Activated CD4-positive, alpha-beta memory T cell treated with anti-CD3 and anti-CD28 coated beads, Interleukin-2, amount 10 ng/mL, durations not matched to agents 7 days and 5 days (primary cell): ENCODE measurements around the gene EPHB1. TPM values are rescaled to one million over a fixed set of nuclear protein-coding genes. Genes with fewer than 3 reads are reported as not detected.
"Not testable (repeated sequence)": the region's sequence is repeated elsewhere in the genome, so short reads cannot be mapped to it uniquely, and the experiment has no call there.

Source experiments
- CTCF ChIA-PET: fragments of 350-600 bp; sonication (Branson Sonifier 250); formaldehyde crosslinking; loops from one replicate; lab custom pipeline; 2021; ENCODE audit warnings: antibody characterized with exemption, inconsistent platforms; lab: Charles Lee
- POLR2A ChIA-PET: fragments of 350-600 bp; sonication (Branson Sonifier 250); formaldehyde crosslinking; loops from one replicate; lab custom pipeline; 2021; ENCODE audit warnings: antibody characterized with exemption; lab: Charles Lee
- DNase-seq: peaks from one replicate; pipeline ENCODE4 v3.0.0-alpha.2; 2020
- H3K27ac Mint-ChIP-seq: one replicate; pipeline ENCODE4 v1.8.0; 2021; ENCODE audit warnings: mild to moderate bottlenecking, mixed read lengths
- H3K27me3 Mint-ChIP-seq: one replicate; pipeline ENCODE4 v1.8.0; 2021; ENCODE audit warnings: mixed read lengths
- H3K36me3 Mint-ChIP-seq: one replicate; pipeline ENCODE4 v1.8.0; 2021; ENCODE audit warnings: low read depth, mixed read lengths
- H3K4me1 Mint-ChIP-seq: one replicate; pipeline ENCODE4 v1.8.0; 2021; ENCODE audit warnings: mixed read lengths
- H3K4me3 Mint-ChIP-seq: one replicate; pipeline ENCODE4 v1.8.0; 2021; ENCODE audit warnings: mild to moderate bottlenecking, mixed read lengths
- H3K9me3 Mint-ChIP-seq: one replicate; pipeline ENCODE4 v1.8.0; 2021; ENCODE audit warnings: mixed read lengths
- total RNA-seq, 2 experiments: library from RNA; stranded (reverse); gene quantifications; one replicate each; pipeline ENCODE4 v1.2.3, GENCODE V29; 2021

The EPHB1 gene
- total RNA-seq, 2 experiments from 2014 or later, result 0.80 to 1.2 TPM

DNA sequence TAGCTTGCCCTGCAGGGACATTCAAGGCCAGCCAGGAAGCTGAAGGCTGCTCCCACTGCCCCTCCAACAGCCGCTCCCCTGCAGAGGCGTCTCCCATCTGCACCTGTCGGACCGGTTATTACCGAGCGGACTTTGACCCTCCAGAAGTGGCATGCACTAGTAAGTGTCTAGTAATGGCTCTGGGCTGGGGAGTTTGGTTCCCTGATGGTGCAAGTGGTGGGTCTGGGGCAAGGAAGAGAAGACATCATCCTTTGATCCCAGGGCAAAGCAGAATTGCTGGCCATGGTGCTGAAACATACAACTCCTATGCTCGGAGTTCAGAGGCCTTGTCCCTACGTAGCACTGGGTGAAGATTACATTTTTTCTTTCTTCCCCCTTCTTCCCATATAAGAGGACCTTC, 311.4 kb downstream of the EPHB1 start:
- ChIA-PET CTCF (no interaction called here), POLR2A (no interaction called here)
- H3K27ac Mint-ChIP-seq, result no peak overlapping the region
- no peaks in the 10 kb centered on the region for H3K36me3 Mint-ChIP-seq
- no peak for DNase-seq
- H3K4me1 Mint-ChIP-seq, result no peaks in the 10 kb centered on the region
- peaks cover 2% of the 10 kb centered on the region for H3K9me3 Mint-ChIP-seq
- H3K27me3 Mint-ChIP-seq, result no peaks in the 10 kb centered on the region
- no peak overlapping the region for H3K4me3 Mint-ChIP-seq

DNA sequence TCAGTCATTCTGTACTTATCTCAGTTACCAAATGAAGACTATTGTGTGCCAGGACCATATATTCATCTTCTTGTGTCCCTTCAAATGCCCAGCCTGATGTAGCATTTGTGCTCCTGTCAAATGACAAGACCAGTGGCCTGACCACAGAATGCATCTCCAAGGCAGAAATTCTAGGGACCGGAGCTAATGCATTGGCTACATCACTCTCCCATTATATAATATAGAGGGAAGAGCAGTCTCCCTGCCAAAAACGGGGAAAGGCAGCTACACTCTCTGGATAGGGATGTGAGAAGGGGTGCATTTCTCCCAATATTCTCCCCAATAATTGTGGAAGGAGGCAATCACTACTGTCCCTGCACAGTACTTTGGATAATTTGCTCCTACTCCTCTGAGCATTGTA, 312.0 kb downstream of the EPHB1 start:
- Mint-ChIP-seq H3K27me3 (no peaks in the 10 kb centered on the region), H3K36me3 (no peaks in the 10 kb centered on the region), H3K9me3 (peaks cover 2% of the 10 kb centered on the region), H3K4me1 (no peaks in the 10 kb centered on the region), H3K4me3 (no peak overlapping the region), H3K27ac (no peak overlapping the region)
- CTCF ChIA-PET, result no interaction called here
- no peak for DNase-seq
- POLR2A ChIA-PET, result no interaction called here

DNA sequence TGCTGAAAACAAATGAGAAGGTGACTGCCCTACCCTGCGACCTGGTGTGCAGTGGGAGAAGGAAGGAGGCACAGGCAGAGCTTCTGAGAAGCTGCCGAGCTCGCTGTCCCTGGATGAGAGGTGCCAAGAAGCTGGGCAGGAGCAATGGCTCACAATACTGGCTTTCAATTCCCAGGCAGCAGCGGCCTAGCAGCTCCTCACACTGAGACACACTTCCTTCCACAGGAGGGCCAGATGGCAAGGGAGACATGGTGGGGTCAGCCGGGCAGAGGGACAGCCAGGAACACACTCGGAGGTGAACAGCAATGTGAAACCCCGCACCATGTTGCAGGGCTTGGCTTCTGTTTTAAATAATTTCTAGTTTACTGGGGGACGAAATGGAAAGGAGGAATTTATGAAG, 314.6 kb downstream of the EPHB1 start:
- H3K36me3 Mint-ChIP-seq, result no peaks in the 10 kb centered on the region
- H3K4me1 Mint-ChIP-seq, result no peaks in the 10 kb centered on the region

DNA sequence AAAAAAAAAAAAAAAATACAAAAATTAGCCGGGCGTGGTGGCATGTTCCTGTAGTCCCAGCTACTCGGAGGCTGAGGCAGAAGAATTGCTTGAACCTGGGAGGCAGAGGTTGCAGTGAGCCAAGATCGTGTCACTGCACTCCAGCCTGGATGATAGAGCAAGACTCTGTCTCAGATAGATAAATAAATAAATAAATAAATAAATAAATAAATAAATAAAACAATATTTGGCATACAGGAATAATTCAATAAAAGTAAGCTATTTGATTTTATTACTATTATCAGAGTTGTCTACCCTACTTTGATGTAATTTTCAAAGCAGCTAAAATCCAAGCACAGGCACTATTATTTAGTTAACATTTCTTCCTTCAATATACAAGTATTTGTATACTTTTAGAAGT, 319.5 kb downstream of the EPHB1 start:
- H3K36me3 Mint-ChIP-seq, H3K4me1 Mint-ChIP-seq, H3K27ac Mint-ChIP-seq, DNase-seq, H3K4me3 Mint-ChIP-seq, CTCF ChIA-PET, POLR2A ChIA-PET, H3K9me3 Mint-ChIP-seq, H3K27me3 Mint-ChIP-seq: not testable (repeated sequence)

More for the DNA sequence above, 314.6 kb downstream of the EPHB1 start:
- CTCF ChIA-PET, result no interaction called here
- POLR2A ChIA-PET, result no interaction called here
- Mint-ChIP-seq H3K9me3 (peaks cover 2% of the 10 kb centered on the region), H3K27me3 (no peaks in the 10 kb centered on the region), H3K27ac (no peak overlapping the region), H3K4me3 (no peak overlapping the region)
- DNase-seq, result no peak

DNA sequence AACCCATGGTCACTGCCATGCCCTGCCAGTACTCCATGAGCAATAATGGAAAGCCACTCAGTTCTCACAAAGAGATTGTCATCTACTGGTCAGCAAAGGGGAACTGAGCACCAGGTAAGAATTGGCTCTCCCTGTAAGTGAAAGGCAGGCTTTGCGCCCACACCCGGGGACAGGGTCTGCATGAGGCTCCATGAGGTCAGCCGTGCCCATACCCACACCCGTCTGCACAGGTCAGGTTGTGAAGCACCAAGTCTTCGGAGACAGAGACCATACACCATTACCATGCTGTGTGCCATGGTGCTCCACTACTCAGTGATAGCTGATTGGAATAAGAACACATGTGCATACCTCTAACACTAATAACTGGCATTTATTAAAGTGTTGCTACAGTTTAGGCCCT, 322.9 kb downstream of the EPHB1 start:
- Mint-ChIP-seq H3K27ac (no peak overlapping the region), H3K4me3 (no peak overlapping the region), H3K36me3 (no peaks in the 10 kb centered on the region), H3K9me3 (peaks cover 5% of the 10 kb centered on the region), H3K27me3 (no peaks in the 10 kb centered on the region), H3K4me1 (no peaks in the 10 kb centered on the region)
- POLR2A ChIA-PET, result no interaction called here
- DNase-seq, result no peak
- CTCF ChIA-PET, result no interaction called here

DNA sequence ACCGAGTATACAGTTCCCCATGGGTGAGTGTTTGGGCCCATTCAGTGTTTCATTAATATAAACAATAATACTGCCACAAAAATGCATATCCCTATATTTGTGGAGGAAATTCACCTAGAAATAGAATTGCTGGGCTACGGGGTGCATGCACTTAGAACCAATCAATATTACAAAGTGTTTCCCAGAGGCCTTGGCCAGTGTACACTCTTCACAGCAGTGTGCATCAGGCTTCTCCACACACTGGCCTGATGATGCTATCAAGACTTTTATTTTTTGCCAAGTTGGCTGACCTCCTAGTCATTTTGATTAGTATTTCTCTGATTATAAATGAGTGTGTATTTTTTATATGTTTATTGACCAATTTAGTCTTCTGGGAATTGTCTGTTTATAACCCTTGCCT, 323.7 kb downstream of the EPHB1 start:
- DNase-seq, result no peak
- POLR2A ChIA-PET, result no interaction called here
- Mint-ChIP-seq H3K27me3 (no peaks in the 10 kb centered on the region), H3K4me3 (no peak overlapping the region), H3K9me3 (peaks cover 5% of the 10 kb centered on the region), H3K4me1 (no peaks in the 10 kb centered on the region), H3K27ac (no peak overlapping the region), H3K36me3 (no peaks in the 10 kb centered on the region)
- CTCF ChIA-PET, result interaction anchor here (0.6 kb wide), 1 partner anchor 316 kb away, joined by 5 read pairs; no protein-coding TSS in a partner anchor

DNA sequence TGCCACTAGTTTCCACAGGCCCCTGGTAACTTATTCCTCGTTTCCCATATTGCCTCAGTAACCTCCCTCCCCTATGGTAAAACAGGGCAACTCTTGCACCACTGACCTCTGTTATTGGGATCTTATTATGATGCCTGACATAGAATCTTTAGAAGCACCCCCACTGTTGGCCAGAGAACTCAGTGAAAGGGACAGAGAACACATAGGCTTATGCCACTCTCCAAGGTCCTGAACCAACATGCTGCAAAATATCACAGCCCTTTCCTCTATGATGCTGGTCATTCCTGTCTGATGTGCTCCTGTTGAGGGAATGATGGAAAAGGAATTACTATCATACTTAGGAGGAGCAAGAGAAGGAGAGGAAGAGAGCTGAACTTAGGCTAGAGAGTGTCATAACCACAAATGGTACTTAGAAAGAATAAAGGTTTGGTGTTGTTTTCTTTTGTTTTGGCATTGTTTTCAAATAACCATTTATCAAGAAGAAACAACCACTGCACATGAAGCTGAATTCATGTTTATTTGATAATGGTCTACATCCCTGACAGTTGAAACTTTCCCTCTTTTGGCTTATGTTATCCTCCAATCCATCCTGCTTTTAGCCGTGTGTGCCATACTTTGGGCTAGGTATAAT, 330.2 kb downstream of the EPHB1 start:
- no peak for DNase-seq
- Mint-ChIP-seq H3K36me3 (no peaks in the 10 kb centered on the region), H3K4me3 (no peak overlapping the region), H3K4me1 (no peaks in the 10 kb centered on the region), H3K9me3 (peaks cover 2% of the 10 kb centered on the region), H3K27ac (no peak overlapping the region), H3K27me3 (no peaks in the 10 kb centered on the region)
- ChIA-PET CTCF (no interaction called here), POLR2A (no interaction called here)

DNA sequence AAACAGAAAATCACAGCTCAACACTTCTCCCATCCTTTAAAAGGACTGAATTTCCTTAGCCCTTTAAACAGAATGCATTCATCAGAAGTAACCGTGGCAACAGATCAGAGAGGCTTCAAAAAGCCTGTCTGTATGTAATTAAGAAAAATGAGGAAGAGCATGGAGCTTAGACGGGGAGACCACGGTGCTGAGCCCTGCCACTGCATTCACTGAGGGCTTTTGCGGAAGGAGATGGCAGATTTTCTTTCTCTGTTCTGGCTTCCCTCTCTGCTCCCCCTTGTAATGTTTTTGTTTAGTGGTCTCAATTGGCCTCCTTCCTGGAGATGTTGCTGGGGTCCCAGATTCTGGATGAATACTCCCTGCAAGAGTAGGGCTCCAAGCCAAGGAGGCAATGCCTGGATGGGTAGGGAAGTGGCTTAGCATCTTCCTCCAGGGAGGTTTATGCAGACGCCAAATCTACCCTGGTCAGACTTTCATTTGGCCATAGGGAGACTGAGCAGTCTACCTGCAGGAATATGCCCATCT, 332.9 kb downstream of the EPHB1 start:
- Mint-ChIP-seq H3K27ac (no peak overlapping the region), H3K4me1 (no peaks in the 10 kb centered on the region), H3K9me3 (peaks cover 2% of the 10 kb centered on the region), H3K27me3 (no peaks in the 10 kb centered on the region), H3K36me3 (no peaks in the 10 kb centered on the region), H3K4me3 (no peak overlapping the region)
- ChIA-PET POLR2A (no interaction called here), CTCF (no interaction called here)
- no peak for DNase-seq

DNA sequence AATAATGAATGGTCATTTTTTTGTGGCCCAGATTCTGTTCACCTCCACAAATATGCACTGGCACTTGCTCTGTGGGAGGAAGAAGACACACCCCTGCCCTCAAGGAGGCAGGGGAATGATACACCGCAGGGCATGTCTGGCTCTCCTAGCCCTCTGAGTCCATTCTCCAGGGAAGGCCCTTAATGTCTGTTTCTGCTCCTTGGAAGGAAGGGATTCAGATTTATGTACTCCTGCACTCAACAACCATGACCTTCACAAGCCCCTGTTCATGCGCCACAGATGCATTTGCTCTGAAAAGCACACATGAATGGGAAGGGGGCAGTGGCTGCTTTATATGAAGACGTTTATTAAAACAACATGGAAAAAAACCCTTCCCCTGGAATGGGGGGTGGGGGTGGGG, 333.8 kb downstream of the EPHB1 start:
- CTCF ChIA-PET, result no interaction called here
- Mint-ChIP-seq H3K27me3 (no peaks in the 10 kb centered on the region), H3K4me3 (no peak overlapping the region), H3K36me3 (no peaks in the 10 kb centered on the region), H3K9me3 (peaks cover 2% of the 10 kb centered on the region), H3K4me1 (no peaks in the 10 kb centered on the region), H3K27ac (no peak overlapping the region)
- no peak for DNase-seq
- POLR2A ChIA-PET, result no interaction called here

DNA sequence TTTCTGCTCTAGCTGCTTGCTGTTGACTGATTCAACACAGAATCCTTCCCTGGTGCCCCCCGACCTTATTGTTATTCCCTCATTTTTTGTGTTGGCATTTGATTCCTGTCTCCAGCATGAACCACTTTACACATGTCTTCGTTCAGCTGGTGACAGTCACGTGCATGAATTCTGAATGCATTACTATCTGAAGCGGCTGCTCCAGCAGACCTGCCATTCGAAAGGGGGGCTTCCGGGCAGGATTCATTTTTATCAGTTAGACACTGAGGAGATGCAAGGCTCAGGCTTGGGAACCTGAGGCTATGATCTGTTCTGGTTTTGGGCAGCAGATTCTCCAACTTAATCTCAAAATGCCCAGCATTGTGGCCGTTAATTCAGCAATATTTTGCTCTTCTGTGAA, 336.2 kb downstream of the EPHB1 start:
- CTCF ChIA-PET, result no interaction called here
- Mint-ChIP-seq H3K27ac (no peak overlapping the region), H3K4me1 (no peaks in the 10 kb centered on the region), H3K36me3 (no peaks in the 10 kb centered on the region), H3K4me3 (no peak overlapping the region), H3K27me3 (no peaks in the 10 kb centered on the region), H3K9me3 (no peaks in the 10 kb centered on the region)
- POLR2A ChIA-PET, result no interaction called here
- DNase-seq, result no peak

DNA sequence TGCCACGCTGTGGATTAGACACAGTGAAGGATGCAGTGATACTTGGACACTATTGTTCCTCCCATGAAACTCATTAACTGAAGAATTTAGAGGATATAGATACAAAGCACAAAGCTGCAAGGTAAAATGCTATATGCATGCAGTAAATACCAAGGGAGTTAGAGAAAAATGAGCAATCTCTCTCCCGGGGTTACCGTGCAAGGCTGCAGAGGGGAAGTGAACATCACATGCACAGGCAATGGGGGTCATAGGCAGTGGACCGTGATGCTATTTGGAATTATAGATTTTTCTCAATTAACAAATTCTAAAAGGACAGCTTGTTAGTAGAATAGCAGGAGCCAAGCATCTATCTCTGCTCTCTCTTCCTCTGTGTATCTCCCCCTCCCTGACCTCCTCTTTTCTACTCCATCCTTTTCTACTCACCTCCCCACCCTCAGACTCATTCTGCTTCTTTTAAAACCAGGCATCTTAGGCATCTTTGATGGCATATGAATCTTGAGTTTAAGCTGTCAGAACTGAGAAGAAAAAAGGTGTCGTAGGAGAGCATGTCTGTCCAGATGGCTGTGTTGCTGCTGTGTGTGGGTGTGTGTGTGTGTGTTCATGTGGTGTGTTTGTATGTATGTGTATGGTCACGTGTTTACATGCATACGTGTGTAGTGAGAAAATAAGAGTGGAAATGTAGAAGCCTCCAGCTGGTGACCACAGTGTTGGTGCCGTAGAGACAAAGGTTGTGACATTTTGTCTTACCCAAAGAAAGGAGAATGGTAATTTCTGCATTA, 339.0 kb downstream of the EPHB1 start:
- no peaks in the 10 kb centered on the region for H3K27me3 Mint-ChIP-seq
- ChIA-PET POLR2A (no interaction called here), CTCF (no interaction called here)
- no peak for DNase-seq
- H3K4me1 Mint-ChIP-seq, result no peaks in the 10 kb centered on the region
- no peak overlapping the region for H3K4me3 Mint-ChIP-seq
- H3K27ac Mint-ChIP-seq, result no peak overlapping the region
- no peaks in the 10 kb centered on the region for H3K36me3 Mint-ChIP-seq
- H3K9me3 Mint-ChIP-seq, result no peaks in the 10 kb centered on the region

DNA sequence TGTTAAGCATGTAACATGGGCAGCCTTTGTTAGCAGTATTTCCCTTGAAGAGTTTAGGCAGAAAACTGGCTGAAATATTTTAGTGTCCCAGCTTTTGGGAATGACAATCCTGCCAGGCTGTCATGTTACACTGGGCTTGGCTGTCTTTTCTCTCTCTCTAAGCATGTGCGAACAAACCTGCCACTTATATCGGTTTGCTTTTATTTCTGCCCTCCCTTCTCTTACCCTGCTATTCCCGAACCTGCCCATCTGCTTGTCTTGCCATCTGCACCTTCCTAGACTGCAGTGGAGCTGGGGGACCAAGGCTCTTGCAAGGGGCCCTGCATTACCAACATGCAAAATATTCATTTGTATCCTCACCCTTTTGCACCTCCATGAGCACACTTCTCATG, 339.6 kb downstream of the EPHB1 start:
- no peaks in the 10 kb centered on the region for H3K9me3 Mint-ChIP-seq
- no peak overlapping the region for H3K4me3 Mint-ChIP-seq
- CTCF ChIA-PET, result no interaction called here

DNA sequence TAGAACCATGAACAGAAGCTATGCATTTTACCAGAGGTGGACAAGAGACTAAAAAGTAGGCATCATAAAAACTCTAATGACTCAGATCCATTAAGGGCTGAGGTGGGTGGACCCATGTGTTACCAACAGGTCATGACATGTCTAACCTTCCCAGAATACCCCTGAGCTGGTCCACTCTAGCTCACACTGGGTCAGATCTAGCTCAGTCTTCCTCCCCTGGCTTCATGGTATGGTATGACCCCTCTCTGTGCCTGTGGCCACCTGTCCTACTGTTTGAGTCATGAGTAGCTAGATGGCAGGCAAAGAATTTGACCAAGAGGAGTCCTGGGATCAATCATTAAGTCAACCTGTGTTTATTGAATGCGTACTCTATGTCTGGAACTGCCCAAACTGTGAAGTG, 340.4 kb downstream of the EPHB1 start:
- Mint-ChIP-seq H3K4me1 (no peaks in the 10 kb centered on the region), H3K36me3 (no peaks in the 10 kb centered on the region), H3K27me3 (no peaks in the 10 kb centered on the region), H3K4me3 (no peak overlapping the region), H3K9me3 (no peaks in the 10 kb centered on the region), H3K27ac (no peak overlapping the region)
- CTCF ChIA-PET, result no interaction called here
- POLR2A ChIA-PET, result no interaction called here
- no peak for DNase-seq

More for the DNA sequence above, 339.6 kb downstream of the EPHB1 start:
- H3K4me1 Mint-ChIP-seq, result no peaks in the 10 kb centered on the region
- POLR2A ChIA-PET, result no interaction called here
- no peak overlapping the region for H3K27ac Mint-ChIP-seq
- H3K27me3 Mint-ChIP-seq, result no peaks in the 10 kb centered on the region
- no peak for DNase-seq
- H3K36me3 Mint-ChIP-seq, result no peaks in the 10 kb centered on the region
